Stimulated activated CD8-positive, alpha-beta memory T cell treated with anti-CD3 and anti-CD28 coated beads, Interleukin-15, amount 100 ng/mL, for 4 hours (primary cell): ENCODE measurements around the gene KRTAP5-5.
A peak's percentile ranks its signal among the peaks of the same experiment; 100 is the strongest.
"Not testable (repeated sequence)": the region's sequence is repeated elsewhere in the genome, so short reads cannot be mapped to it uniquely, and the experiment has no call there.

ENCODE experiments used
- DNase-seq, 2 donors: peaks; one replicate each; pipeline ENCODE4 v3.0.0-alpha.2; 2020; ENCODE audit warnings: low read depth in 2 of 2

KRTAP5-5 gene

GRCh38 chr11:1607156-1607845, 22.3 kb upstream of the KRTAP5-5 start:
- DNase-seq: not testable (repeated sequence)

DNA sequence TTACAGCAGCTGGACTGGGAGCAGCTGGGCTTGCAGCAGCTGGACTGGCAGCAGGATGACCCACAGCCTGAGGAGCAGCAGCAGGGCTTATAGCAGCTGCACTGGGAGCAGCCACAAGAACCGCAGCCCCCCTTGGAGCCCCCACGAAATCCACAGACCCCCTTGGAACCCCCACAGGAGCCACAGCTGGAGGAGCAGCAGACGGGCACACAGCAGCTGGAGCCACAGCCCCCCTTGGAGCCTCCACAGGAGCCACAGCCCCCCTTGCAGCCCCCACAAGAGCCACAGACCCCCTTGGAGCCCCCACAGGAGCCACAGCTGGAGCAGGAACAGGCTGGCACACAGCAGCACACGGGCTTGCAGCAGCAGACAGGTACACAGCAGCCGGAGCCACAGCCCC, 21.7 kb upstream of the KRTAP5-5 start:
- not testable (repeated sequence) for DNase-seq

DNA sequence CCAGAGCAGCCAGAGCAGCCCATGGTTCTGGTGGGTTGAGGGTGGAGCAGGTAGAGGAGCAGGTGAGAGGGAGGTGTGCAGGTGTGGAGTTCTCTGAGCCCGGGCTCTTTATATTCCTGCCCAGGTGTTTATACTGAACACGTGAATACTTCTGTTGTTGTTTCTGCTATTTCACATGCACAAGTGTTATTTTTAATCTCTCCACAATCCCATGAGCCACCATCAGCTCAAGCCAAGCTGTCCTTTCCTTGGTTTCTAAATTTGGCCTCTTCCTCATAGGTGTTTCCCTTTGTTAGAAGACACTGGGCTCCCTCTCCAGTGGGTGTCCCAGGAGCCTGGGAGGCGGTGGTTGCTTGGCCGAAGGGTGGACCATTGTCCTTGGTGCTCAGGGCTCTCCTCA, 21.2 kb upstream of the KRTAP5-5 start, which contains the start of gene KRTAP5-3:
Gene KRTAP5-3, minus strand, starts transcription at position 101 of the 400 bp plus-strand sequence. Its CDS starts 78 bp downstream, at position 23.
- no peak for DNase-seq

DNA sequence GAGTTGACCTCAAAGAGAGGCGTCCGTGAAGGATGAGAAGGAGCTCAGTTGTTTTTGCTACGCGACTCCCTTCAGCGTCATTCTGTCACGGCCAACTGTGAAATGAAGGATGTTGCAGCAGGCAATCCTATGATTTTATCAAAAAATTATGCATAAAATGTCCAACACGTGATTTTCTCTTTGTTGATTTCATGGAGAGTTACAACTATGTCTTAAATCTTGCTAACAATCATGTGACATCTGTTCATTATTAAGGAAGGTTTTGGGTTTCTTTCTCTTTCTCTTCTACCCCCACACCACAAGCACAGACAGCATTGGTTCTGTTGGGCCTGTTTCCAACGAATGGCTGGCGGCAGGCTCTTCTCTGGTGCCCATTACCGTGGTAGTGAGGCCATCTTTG, 11.3 kb upstream of the KRTAP5-5 start:
- no peak for DNase-seq

DNA sequence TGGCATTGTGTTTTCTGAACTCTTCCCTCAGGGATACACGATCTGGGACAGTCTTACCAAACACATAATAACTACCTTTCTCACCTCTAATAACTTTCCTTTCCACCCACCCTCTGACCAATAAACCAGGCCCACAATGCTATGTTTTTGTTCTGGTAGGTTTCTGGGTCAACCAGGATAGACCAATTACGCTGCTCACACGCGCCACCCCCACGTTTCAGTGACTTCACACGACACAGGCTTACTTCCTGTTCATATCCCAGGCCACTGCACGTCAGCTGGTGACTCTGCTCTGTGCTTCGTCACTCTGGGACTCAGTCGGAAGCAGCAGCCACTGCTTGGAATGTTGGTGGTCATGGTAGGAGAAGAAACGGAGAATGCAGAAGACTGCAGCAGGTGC, 10.1 kb upstream of the KRTAP5-5 start:
- DNase-seq: no peak

DNA sequence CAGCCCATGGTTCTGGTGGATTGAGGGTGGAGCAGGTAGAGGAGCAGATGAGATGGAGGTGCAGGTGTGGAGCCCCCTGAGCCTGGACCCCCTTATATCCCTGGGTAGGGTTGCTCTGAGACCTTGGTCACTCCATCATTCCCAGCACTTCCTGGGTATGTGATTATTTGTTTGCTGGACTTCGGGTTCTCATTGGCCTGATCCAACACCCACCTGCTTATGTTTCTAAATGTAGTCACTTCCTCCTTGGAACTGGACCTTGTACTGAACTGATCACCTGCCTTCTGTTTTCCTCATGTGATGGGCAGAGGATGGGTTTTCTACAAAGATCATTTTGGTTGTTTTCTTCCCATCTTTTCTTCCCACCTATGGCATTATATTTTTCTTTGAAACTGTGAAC, 7.5 kb upstream of the KRTAP5-5 start, which contains the start of gene KRTAP5-4:
Gene KRTAP5-4, minus strand, starts transcription at position 53 of the 400 bp plus-strand sequence. Its CDS starts 45 bp downstream, at position 8.
- DNase-seq: no peak

- no peak for DNase-seq
Observed at GRCh38 chr11:1623716-1624115, 5.9 kb upstream of the KRTAP5-5 start.

DNA sequence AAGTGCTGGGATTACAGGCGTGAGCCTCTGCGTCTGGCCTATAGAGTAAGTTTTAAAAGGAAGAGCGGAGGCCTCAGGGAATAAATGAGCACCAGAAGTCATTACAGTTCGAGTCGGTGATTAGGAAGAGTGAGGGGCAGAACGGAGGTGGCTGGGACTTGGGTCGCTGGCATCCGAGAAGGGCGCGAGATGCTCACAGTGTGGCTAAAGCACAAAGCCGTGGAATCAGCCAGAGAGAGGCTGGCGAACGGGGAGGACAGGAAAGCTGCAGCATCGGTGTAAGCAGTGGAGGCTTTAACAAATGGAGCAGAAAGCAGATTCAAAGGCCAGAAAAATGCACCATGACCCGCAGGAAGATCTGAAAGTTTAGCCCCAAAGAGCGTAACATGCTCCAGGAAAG, 5.0 kb upstream of the KRTAP5-5 start:
- DNase-seq: no peak

DNA sequence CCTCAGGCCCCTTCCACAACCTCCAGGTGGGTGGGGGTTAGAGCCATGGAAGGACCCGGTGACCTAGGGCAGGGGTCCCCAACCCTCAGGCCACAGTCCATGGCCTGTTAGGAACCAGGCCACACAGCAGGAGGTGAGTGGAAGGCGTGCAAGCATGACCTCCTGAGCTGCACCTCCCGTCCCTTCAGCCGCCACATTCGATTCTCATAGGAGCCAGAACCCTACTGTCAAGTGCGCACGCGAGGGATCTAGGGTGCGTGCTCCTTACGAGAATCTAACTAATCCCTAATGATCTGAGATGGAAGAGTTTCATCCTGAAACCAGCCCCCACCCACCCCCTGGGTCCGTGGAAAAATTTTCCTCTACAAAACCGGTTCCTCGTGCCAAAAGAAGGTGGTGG, 4.0 kb upstream of the KRTAP5-5 start:
- no peak for DNase-seq

DNA sequence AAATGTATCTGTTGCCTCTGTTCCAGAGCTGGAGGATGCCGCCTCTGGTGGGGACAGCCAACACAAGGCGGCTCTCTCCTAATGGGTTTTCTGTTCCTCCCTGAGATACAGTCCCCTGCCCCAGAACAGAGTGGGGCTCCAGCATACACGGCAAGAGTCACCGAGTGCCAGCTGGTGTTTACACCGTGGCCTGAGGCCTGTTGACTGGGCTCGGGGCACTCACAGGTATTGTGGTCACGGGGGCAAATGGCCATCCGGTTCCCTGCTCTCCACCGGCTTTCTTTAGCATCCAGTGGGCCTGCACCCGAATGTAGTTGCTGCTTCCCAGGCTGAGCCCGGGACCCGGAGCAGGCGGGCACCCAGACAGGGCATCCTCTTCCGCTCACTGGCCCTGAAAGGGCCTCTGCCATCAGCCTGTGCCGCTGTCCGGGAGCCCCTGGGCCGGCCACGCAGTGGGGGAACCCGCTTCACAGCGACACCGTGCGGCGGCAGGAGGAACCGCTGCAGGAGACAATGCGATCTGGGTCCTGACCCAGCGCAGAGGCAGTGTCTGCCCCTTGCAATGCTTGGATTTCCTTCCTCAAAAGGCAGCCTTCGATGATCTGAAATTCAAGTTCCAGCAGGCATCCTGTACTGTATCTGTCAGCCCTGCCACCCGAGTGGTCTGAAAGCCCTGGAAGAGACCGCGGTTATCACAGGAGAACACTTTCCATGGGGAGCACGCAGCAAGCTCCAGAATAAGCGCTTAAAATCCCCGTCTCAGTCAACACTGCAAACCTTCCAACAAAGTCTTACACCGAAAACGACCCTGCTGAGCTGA, 859 bp upstream of the KRTAP5-5 start:
- DNase-seq: peak; percentile 6 to 12

- no peak for DNase-seq
Observed at GRCh38 chr11:1630271-1630670, 696 bp downstream of the KRTAP5-5 start.

DNA sequence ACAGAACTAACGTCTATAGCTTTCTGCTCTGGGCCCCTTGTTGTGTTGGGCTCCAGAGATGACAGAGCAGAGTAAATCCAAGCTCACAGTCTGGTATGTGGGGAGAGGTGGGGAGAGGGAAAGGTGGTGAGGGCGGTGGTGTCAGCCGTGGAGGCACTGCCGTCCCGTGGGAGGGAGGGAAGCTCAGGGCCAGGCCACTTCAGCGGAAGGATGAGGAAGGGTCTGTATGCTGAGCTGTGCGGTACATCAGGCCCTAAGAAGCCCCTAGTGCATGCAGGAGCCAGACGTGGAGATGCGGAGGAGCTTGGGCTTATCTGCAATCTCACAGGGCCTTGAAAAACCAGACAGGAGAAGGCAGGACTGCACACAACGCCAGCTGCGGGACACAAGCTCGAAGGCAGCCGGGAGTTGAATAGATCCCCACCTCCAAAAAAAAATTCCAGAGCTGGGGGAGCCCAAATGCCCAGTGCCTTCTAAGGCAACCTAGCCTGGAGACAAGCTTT, 1.5 kb downstream of the KRTAP5-5 start:
- DNase-seq: no peak

DNA sequence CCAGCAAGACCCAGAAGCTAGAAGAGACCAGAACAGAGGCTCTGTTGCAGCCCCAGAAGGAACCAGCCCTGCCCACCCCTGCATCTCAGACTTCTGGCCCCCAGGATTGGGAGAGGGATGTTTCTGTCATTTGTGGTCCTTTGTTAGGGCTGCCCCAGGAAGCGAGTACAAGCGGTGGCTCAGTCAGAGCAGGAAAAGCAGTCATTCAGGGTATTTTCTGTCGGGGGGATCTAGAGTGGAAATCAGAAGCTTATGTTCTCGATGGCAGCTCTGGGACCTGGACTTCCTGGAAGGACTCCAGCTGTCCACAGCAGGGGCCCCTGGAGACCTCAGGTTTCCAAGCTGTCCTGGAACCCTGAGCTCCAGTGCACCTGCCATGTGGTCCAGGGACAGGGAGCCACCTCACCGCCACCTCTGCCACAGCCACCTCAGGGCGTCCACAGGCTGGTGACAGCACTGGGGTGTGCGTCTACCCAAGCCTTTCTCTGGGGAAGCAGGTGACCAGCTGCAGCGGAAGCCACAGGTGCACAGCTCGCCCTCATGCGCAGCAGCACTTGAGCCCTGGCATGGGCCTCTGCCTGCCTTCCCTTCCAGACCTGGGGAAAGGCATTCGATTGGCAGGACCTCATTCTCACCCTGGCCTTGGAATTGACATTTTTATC, 2.6 kb downstream of the KRTAP5-5 start:
- DNase-seq: no peak

GRCh38 chr11:1633864-1634263, 4.3 kb downstream of the KRTAP5-5 start:
- no peak for DNase-seq

GRCh38 chr11:1636291-1636950, 6.8 kb downstream of the KRTAP5-5 start:
- no peak for DNase-seq

DNA sequence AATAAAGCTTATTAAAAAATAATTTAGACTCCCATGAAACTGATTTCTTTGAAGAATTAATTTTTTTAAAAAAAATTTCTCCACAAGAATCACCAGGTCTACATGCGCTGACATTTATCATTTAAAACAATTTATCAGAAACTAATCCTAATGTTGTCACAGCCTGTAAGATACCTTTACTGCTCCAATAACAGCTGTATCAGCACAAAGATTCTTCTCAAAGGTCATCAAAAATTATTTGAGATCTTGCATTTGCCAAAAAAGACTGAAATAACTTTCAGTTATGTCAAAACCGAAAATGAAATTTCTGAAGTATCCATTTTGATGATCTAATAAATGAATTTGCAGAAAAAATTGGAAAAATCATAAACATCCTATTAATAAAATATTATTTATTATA, 8.1 kb downstream of the KRTAP5-5 start:
- DNase-seq: no peak

GRCh38 chr11:1638344-1638743, 8.8 kb downstream of the KRTAP5-5 start:
- DNase-seq: no peak

- DNase-seq: no peak
Observed at GRCh38 chr11:1639102-1639620, 9.6 kb downstream of the KRTAP5-5 start.

- no peak for DNase-seq
Observed at GRCh38 chr11:1639666-1640065, 10.1 kb downstream of the KRTAP5-5 start.

GRCh38 chr11:1640076-1640946, 10.7 kb downstream of the KRTAP5-5 start:
- no peak for DNase-seq
